ENCODE results near the gene TPT1.
"Not testable (repeated sequence)": the region's sequence is repeated elsewhere in the genome, so short reads cannot be mapped to it uniquely, and the experiment has no call there.

TPT1 gene

GRCh38 chr13:45378786-45379185 lies 37.8 kb upstream of the TPT1 start:
- not testable (repeated sequence) for H3K4me3 ChIP-seq (ENCODE audit: low read depth, low read length); H3K9ac ChIP-seq (ENCODE audit: low read depth, low read length); H3K27me3 ChIP-seq (ENCODE audit: control insufficient read depth, insufficient read depth, low read length); H3K4me1 ChIP-seq (ENCODE audit: control insufficient read depth, insufficient read depth, low read length); H3K9me3 ChIP-seq (ENCODE audit: control insufficient read depth, insufficient read depth, low read length); H3K36me3 ChIP-seq (ENCODE audit: control insufficient read depth, insufficient read depth, low read length)

GRCh38 chr13:45377314-45377713 lies 36.3 kb upstream of the TPT1 start:
- not testable (repeated sequence) for H3K27me3 ChIP-seq (ENCODE audit: control insufficient read depth, insufficient read depth, low read length); H3K9ac ChIP-seq (ENCODE audit: low read depth, low read length); H3K4me1 ChIP-seq (ENCODE audit: control insufficient read depth, insufficient read depth, low read length); H3K9me3 ChIP-seq (ENCODE audit: control insufficient read depth, insufficient read depth, low read length); H3K4me3 ChIP-seq (ENCODE audit: low read depth, low read length); H3K36me3 ChIP-seq (ENCODE audit: control insufficient read depth, insufficient read depth, low read length)

GRCh38 chr13:45376651-45377050 lies 35.7 kb upstream of the TPT1 start:
- not testable (repeated sequence) for H3K9ac ChIP-seq (ENCODE audit: low read depth, low read length); H3K4me3 ChIP-seq (ENCODE audit: low read depth, low read length); H3K4me1 ChIP-seq (ENCODE audit: control insufficient read depth, insufficient read depth, low read length); H3K9me3 ChIP-seq (ENCODE audit: control insufficient read depth, insufficient read depth, low read length); H3K27me3 ChIP-seq (ENCODE audit: control insufficient read depth, insufficient read depth, low read length); H3K36me3 ChIP-seq (ENCODE audit: control insufficient read depth, insufficient read depth, low read length)

GRCh38 chr13:45374917-45375316 lies 33.9 kb upstream of the TPT1 start:
- H3K4me1 ChIP-seq (ENCODE audit: control insufficient read depth, insufficient read depth, low read length): no peaks in the 10 kb centered on the region
- no peak overlapping the region for H3K4me3 ChIP-seq (ENCODE audit: low read depth, low read length)
- no peaks in the 10 kb centered on the region for H3K9me3 ChIP-seq (ENCODE audit: control insufficient read depth, insufficient read depth, low read length)
- no peaks in the 10 kb centered on the region for H3K36me3 ChIP-seq (ENCODE audit: control insufficient read depth, insufficient read depth, low read length)
- H3K27me3 ChIP-seq (ENCODE audit: control insufficient read depth, insufficient read depth, low read length): no peaks in the 10 kb centered on the region
- H3K9ac ChIP-seq (ENCODE audit: low read depth, low read length): no peak overlapping the region

GRCh38 chr13:45373162-45373547 lies 32.2 kb upstream of the TPT1 start:
- Histone ChIP-seq H3K4me3 (ENCODE audit: low read depth, low read length) (no peak overlapping the region), H3K9ac (ENCODE audit: low read depth, low read length) (no peak overlapping the region), H3K4me1 (ENCODE audit: control insufficient read depth, insufficient read depth, low read length) (no peaks in the 10 kb centered on the region), H3K36me3 (ENCODE audit: control insufficient read depth, insufficient read depth, low read length) (no peaks in the 10 kb centered on the region), H3K27me3 (ENCODE audit: control insufficient read depth, insufficient read depth, low read length) (no peaks in the 10 kb centered on the region), H3K9me3 (ENCODE audit: control insufficient read depth, insufficient read depth, low read length) (no peaks in the 10 kb centered on the region)

- no peak overlapping the region for H3K4me3 ChIP-seq (ENCODE audit: low read depth, low read length)
- no peaks in the 10 kb centered on the region for H3K9me3 ChIP-seq (ENCODE audit: control insufficient read depth, insufficient read depth, low read length)
- H3K9ac ChIP-seq (ENCODE audit: low read depth, low read length): no peak overlapping the region
- H3K36me3 ChIP-seq (ENCODE audit: control insufficient read depth, insufficient read depth, low read length): no peaks in the 10 kb centered on the region
- no peaks in the 10 kb centered on the region for H3K4me1 ChIP-seq (ENCODE audit: control insufficient read depth, insufficient read depth, low read length)
- H3K27me3 ChIP-seq (ENCODE audit: control insufficient read depth, insufficient read depth, low read length): no peaks in the 10 kb centered on the region
Observed at GRCh38 chr13:45372189-45373161, 31.5 kb upstream of the TPT1 start.

GRCh38 chr13:45370922-45371406 lies 30.0 kb upstream of the TPT1 start:
- Histone ChIP-seq H3K9ac (ENCODE audit: low read depth, low read length) (no peak overlapping the region), H3K9me3 (ENCODE audit: control insufficient read depth, insufficient read depth, low read length) (no peaks in the 10 kb centered on the region), H3K36me3 (ENCODE audit: control insufficient read depth, insufficient read depth, low read length) (no peaks in the 10 kb centered on the region), H3K27me3 (ENCODE audit: control insufficient read depth, insufficient read depth, low read length) (no peaks in the 10 kb centered on the region), H3K4me3 (ENCODE audit: low read depth, low read length) (no peak overlapping the region), H3K4me1 (ENCODE audit: control insufficient read depth, insufficient read depth, low read length) (no peaks in the 10 kb centered on the region)

GRCh38 chr13:45369116-45369515 lies 28.1 kb upstream of the TPT1 start:
- Histone ChIP-seq H3K4me1 (ENCODE audit: control insufficient read depth, insufficient read depth, low read length) (no peaks in the 10 kb centered on the region), H3K36me3 (ENCODE audit: control insufficient read depth, insufficient read depth, low read length) (no peaks in the 10 kb centered on the region), H3K4me3 (ENCODE audit: low read depth, low read length) (no peak overlapping the region), H3K9ac (ENCODE audit: low read depth, low read length) (no peak overlapping the region), H3K27me3 (ENCODE audit: control insufficient read depth, insufficient read depth, low read length) (no peaks in the 10 kb centered on the region), H3K9me3 (ENCODE audit: control insufficient read depth, insufficient read depth, low read length) (no peaks in the 10 kb centered on the region)

- Histone ChIP-seq H3K36me3 (ENCODE audit: control insufficient read depth, insufficient read depth, low read length) (no peaks in the 10 kb centered on the region), H3K9ac (ENCODE audit: low read depth, low read length) (no peak overlapping the region), H3K9me3 (ENCODE audit: control insufficient read depth, insufficient read depth, low read length) (no peaks in the 10 kb centered on the region), H3K27me3 (ENCODE audit: control insufficient read depth, insufficient read depth, low read length) (no peaks in the 10 kb centered on the region), H3K4me3 (ENCODE audit: low read depth, low read length) (no peak overlapping the region), H3K4me1 (ENCODE audit: control insufficient read depth, insufficient read depth, low read length) (no peaks in the 10 kb centered on the region)
Observed at GRCh38 chr13:45368571-45368970, 27.6 kb upstream of the TPT1 start.

- peaks cover 2% of the 10 kb centered on the region for H3K4me1 ChIP-seq (ENCODE audit: control insufficient read depth, insufficient read depth, low read length)
- no peaks in the 10 kb centered on the region for H3K36me3 ChIP-seq (ENCODE audit: control insufficient read depth, insufficient read depth, low read length)
- H3K9me3 ChIP-seq (ENCODE audit: control insufficient read depth, insufficient read depth, low read length): no peaks in the 10 kb centered on the region
- no peaks in the 10 kb centered on the region for H3K27me3 ChIP-seq (ENCODE audit: control insufficient read depth, insufficient read depth, low read length)
- H3K4me3 ChIP-seq (ENCODE audit: low read depth, low read length): no peak overlapping the region
- H3K9ac ChIP-seq (ENCODE audit: low read depth, low read length): no peak overlapping the region
Observed at GRCh38 chr13:45368005-45368404, 27.0 kb upstream of the TPT1 start.

- Histone ChIP-seq H3K9me3 (ENCODE audit: control insufficient read depth, insufficient read depth, low read length) (no peaks in the 10 kb centered on the region), H3K27me3 (ENCODE audit: control insufficient read depth, insufficient read depth, low read length) (no peaks in the 10 kb centered on the region), H3K4me3 (ENCODE audit: low read depth, low read length) (no peak overlapping the region), H3K9ac (ENCODE audit: low read depth, low read length) (no peak overlapping the region), H3K36me3 (ENCODE audit: control insufficient read depth, insufficient read depth, low read length) (peaks cover 3% of the 10 kb centered on the region), H3K4me1 (ENCODE audit: control insufficient read depth, insufficient read depth, low read length) (peaks cover 3% of the 10 kb centered on the region)
Observed at GRCh38 chr13:45367358-45367757, 26.4 kb upstream of the TPT1 start.

GRCh38 chr13:45365558-45365885 lies 24.5 kb upstream of the TPT1 start:
- H3K36me3 ChIP-seq (ENCODE audit: control insufficient read depth, insufficient read depth, low read length): peaks cover 4% of the 10 kb centered on the region
- no peak overlapping the region for H3K9ac ChIP-seq (ENCODE audit: low read depth, low read length)

More at GRCh38 chr13:45365558-45365885, 24.5 kb upstream of the TPT1 start:
- Histone ChIP-seq H3K27me3 (ENCODE audit: control insufficient read depth, insufficient read depth, low read length) (no peaks in the 10 kb centered on the region), H3K4me3 (ENCODE audit: low read depth, low read length) (no peak overlapping the region), H3K9me3 (ENCODE audit: control insufficient read depth, insufficient read depth, low read length) (no peaks in the 10 kb centered on the region), H3K4me1 (ENCODE audit: control insufficient read depth, insufficient read depth, low read length) (peaks cover 6% of the 10 kb centered on the region)
